MM.1S (cell line): Measurements from ENCODE around the gene ATP8B2.
"Not testable (repeated sequence)": the region's sequence is repeated elsewhere in the genome, so short reads cannot be mapped to it uniquely, and the experiment has no call there.

ENCODE experiments used
- CTCF ChIP-seq: fragments of 300-600 bp; sonication (generic); IDR thresholded peaks from 2 replicates; pipeline ENCODE4 v1.5.1; 2016; ENCODE audit warnings: antibody characterized with exemption, low read length, mixed read lengths
- EZH2 ChIP-seq: fragments of 300-600 bp; sonication (generic); optimal IDR thresholded peaks from 2 replicates; pipeline ENCODE3; 2017; ENCODE audit warnings: low read depth, mild to moderate bottlenecking, antibody characterized with exemption, low read length, mixed read lengths

- not testable (repeated sequence) for TF ChIP-seq CTCF, EZH2
Measured at GRCh38 chr1:154309136-154309535, 16.2 kb upstream of the ATP8B2 start.
